HG02623 (cell line): ENCODE data around the gene SHOX.
"Not testable (repeated sequence)": the region's sequence is repeated elsewhere in the genome, so short reads cannot be mapped to it uniquely, and the experiment has no call there.

Source experiments
- ATAC-seq: cut with Tn5 transposase; IDR thresholded peaks from one replicate; pipeline ENCODE4 v1.9.1; 2021; ENCODE audit warnings: moderate library complexity; ENCODE audit not compliant: unreplicated experiment

The SHOX gene

GRCh38 chrX:630612-631496, at the start of gene SHOX:
SHOX (plus strand) TSS chrX:630791; CDS start chrX:630898, 107 bp downstream.
- no peak for ATAC-seq

GRCh38 chrX:581066-581465, 49.5 kb upstream of the SHOX start:
- no peak for ATAC-seq

- ATAC-seq = no peak
Observed at GRCh38 chrX:581720-582298, 48.8 kb upstream of the SHOX start.

GRCh38 chrX:584572-584971, 46.0 kb upstream of the SHOX start:
- no peak for ATAC-seq

DNA sequence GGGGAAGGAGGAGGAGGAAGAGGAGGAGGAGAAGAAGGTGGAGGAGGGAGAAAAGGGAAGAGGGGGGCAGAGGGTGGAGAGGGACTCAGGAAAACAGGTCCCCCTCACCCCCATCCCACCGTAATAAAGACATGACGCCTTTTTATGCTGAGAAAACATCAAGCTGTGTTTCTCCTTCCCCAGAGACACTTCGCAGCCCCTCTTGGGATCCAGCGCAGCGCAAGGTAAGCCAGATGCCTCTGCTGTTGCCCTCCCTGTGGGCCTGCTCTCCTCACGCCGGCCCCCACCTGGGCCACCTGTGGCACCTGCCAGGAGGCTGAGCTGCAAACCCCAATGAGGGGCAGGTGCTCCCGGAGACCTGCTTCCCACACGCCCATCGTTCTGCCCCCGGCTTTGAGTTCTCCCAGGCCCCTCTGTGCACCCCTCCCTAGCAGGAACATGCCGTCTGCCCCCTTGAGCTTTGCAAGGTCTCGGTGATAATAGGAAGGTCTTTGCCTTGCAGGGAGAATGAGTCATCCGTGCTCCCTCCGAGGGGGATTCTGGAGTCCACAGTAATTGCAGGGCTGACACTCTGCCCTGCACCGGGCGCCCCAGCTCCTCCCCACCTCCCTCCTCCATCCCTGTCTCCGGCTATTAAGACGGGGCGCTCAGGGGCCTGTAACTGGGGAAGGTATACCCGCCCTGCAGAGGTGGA, 45.3 kb upstream of the SHOX start:
- ATAC-seq = no peak

- no peak for ATAC-seq
Observed at GRCh38 chrX:586351-586750, 44.2 kb upstream of the SHOX start.

- ATAC-seq = not testable (repeated sequence)
Observed at GRCh38 chrX:589261-589660, 41.3 kb upstream of the SHOX start.

GRCh38 chrX:590693-591404, 39.7 kb upstream of the SHOX start:
- no peak for ATAC-seq

GRCh38 chrX:599837-600715, 30.5 kb upstream of the SHOX start:
- ATAC-seq = no peak

GRCh38 chrX:603029-603428, 27.6 kb upstream of the SHOX start:
- not testable (repeated sequence) for ATAC-seq

- not testable (repeated sequence) for ATAC-seq
Observed at GRCh38 chrX:604616-605015, 26.0 kb upstream of the SHOX start.

DNA sequence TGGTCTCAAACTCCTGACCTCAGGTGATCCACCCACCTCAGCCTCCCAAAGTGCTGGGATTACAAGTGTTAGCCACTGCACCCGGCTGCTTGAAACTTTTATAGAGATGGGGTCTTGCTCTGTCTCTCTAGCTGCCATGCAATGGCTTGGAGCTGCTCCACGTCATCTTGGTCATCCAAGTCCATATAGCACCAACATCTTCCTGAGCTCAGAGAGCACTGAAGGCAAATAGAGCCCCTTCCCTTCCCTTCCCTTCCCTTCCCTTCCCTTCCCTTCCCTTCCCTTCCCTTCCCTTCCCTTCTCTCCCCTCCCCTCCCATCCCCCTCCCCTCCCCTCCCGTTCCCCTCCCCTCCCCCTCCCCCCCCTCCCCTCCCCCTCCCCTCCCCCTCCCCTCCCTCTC, 22.5 kb upstream of the SHOX start:
- ATAC-seq = not testable (repeated sequence)

GRCh38 chrX:614136-614535, 16.5 kb upstream of the SHOX start:
- ATAC-seq = no peak

GRCh38 chrX:617401-617800, 13.2 kb upstream of the SHOX start:
- no peak for ATAC-seq

DNA sequence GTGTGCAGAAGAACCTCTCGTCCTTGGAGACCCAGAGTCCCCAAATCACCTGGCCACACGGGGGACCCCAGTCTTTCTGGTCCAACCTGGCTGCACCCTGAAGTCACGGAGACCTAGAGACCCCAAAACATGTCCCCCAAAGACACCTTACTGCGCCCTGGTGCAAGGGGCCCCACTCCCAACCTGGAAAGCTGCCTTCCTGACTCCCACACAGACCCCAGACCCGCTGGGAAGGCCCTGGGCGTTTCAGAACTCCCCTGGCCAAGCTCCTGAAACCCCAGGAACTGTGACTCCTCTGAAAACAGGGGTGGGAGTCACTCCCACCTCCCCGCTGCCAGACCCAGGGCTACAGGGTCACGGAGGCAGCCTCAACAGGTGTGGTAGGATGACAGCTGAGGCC, 12.7 kb upstream of the SHOX start:
- ATAC-seq = no peak

DNA sequence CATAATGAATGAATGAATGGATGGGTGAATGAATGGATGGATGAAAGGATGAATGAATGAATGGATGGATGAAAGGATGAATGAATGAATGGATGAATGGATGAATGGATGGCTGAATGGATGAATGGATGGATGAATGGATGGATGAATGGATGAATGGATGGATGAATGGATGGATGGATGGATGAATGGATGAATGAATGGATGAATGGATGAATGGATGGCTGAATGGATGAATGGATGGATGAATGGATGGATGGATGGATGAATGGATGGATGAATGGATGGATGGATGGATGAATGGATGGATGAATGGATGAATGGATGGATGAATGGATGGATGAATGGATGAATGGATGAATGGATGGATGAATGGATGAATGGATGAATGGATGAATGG, 12.3 kb upstream of the SHOX start:
- ATAC-seq = not testable (repeated sequence)

DNA sequence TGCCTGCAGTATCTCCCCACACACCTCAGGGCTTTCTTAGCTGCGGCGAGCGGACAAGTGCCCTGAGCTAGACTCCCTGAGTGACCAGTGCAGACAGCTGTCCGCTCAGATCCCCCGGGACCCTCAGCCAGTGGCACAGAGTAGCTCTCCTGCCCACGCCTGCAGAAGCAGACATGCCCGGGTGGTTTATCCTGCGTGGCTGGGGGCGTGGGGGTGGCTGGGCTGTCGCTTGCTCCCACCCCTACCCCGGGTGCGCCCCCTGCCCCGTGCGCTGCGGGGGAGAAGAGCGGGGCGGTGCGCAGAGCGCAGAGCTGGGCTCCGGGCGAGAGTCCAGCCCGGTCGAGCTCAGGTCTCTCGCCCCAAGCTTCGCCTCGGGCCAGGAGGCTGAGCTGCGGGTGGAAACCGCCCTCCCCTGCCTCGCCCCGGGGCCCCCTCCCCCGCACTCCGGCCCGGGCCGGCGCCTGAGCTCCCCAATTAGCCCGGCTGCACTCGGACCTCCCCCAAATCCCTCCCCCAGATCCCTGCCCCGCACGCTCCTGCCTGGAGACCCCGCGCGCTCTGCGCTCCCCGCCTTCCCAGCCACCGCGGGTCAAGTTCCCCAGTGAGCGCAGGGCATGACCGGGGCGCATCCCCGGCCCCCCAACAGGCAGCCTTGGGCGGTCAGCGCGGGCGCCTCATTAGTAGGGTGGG, 11.7 kb upstream of the SHOX start:
- ATAC-seq = no peak

GRCh38 chrX:619451-619811, 11.2 kb upstream of the SHOX start:
- no peak for ATAC-seq

DNA sequence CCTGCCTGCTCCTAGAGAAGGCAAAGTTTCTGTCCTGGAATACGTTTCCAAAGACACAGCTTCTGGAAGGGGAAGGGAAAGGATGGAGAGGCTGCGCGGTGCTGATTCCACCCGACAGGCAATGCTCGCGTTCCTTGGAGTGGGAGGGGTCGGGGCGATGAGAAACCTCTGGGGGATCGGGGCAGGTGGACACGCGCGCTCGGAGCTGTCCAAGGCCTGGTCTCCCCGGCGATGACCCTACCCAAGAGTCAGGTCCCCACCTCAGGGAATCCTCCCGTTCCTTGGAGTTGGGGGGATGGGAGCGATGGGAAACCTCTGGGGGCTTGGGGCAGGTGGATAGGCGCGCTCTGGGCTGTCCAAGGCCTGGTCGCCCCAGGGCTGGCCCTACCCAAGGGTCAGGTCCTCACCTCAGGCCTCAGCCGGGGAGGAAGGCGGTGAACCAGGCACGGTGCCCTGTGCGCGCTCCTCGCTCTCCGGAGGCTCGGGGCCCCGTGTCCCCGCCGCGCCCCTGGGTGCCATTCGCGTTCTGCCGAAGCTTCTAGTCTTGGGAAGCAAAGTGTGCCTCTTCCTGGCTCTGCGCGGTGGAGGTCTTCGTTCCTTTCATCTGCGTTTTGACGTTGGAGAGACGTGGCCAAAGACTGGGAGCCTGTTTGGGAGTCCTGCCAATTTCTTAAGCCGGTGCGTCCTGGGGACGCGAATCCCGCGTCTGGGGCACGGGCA, 10.6 kb upstream of the SHOX start:
- ATAC-seq = no peak
